Gastrocnemius medialis (tissue), 4 donors: Measurements from ENCODE around the gene PPFIA1. TPM values are rescaled to one million over a fixed set of nuclear protein-coding genes. Genes with fewer than 3 reads are reported as not detected.

Experiments used
- ATAC-seq, 2 donors: fragments of 150-250 bp; one replicate each; pipeline ENCODE4 v1.9.1; 2016
- DNase-seq, 2 donors: peaks; one replicate each; pipeline ENCODE4 v3.0.0-alpha.2; 2019
- H3K27ac ChIP-seq, 4 donors: fragments of 200-600 bp; sonication (generic); 1 replicate in 1 of 4; 2 replicates in 3 of 4; pipeline ENCODE4 v1.5.1; 2016 to 2018; ENCODE audit warnings: mild to moderate bottlenecking in 2 of 4, moderate library complexity in 1 of 4
- H3K27me3 ChIP-seq, 3 donors: fragments of 200-600 bp; sonication (generic) in 2 of 3; 1 replicate in 1 of 3; 2 replicates in 2 of 3; pipeline versions ENCODE4 v1.5.1 to v1.6.0; 2016 to 2019; ENCODE audit warnings: mild to moderate bottlenecking in 1 of 3, moderate library complexity in 1 of 3
- H3K36me3 ChIP-seq, 2 donors: fragments of 200-600 bp; sonication (generic) in 1 of 2; one replicate each; pipeline ENCODE4 v1.5.1; 2017 to 2018
- H3K4me1 ChIP-seq, 2 donors: fragments of 200-600 bp; sonication (generic) in 1 of 2; one replicate each; pipeline ENCODE4 v1.5.1; 2016 to 2017; ENCODE audit warnings: mild to moderate bottlenecking in 2 of 2
- H3K4me3 ChIP-seq, 4 donors: fragments of 200-600 bp; sonication (generic) in 3 of 4; 1 replicate in 1 of 4; 2 replicates in 3 of 4; pipeline ENCODE4 v1.5.1; 2016 to 2019; ENCODE audit warnings: mild to moderate bottlenecking in 2 of 4
- H3K9me3 ChIP-seq, 3 donors: fragments of 200-600 bp; sonication (generic) in 2 of 3; 1 replicate in 1 of 3; 2 replicates in 2 of 3; pipeline ENCODE4 v1.5.1; 2016 to 2019
- CTCF ChIP-seq, 5 experiments: fragments of 450-650 bp in 3 of 5; fragments of 200-600 bp in 2 of 5; sonication (generic) in 2 of 5; IDR thresholded peaks in 4 of 5; conservative IDR thresholded peaks in 1 of 5; 1 replicate in 4 of 5; 2 replicates in 1 of 5; pipeline ENCODE4 v1.5.1; 2016 to 2019; ENCODE audit warnings: antibody characterized with exemption in 5 of 5, mild to moderate bottlenecking in 3 of 5, moderate library complexity in 3 of 5
- POLR2A ChIP-seq, 2 donors: fragments of 450-650 bp; IDR thresholded peaks; one replicate each; pipeline ENCODE4 v1.6.1; 2017; ENCODE audit warnings: antibody characterized with exemption in 2 of 2, mild to moderate bottlenecking in 2 of 2, moderate library complexity in 2 of 2
- in situ Hi-C, 4 donors: fragments of 200-750 bp; cut with MboI; loops; one replicate each; pipeline versions ENCODE4 v1.15.0 to v1.8.0; 2017; ENCODE audit warnings: low sequenced_read_pairs in 4 of 4
- intact Hi-C: fragments of 100-400 bp; cut with DNase I; formaldehyde crosslinking; loops from one replicate; pipeline ENCODE4 v1.15.1; 2023; ENCODE audit warnings: low total_unique reads
- total RNA-seq, 4 donors: library from RNA; depleted of rRNA; stranded (reverse); fragments of >200 nt; gene quantifications; one replicate each; pipeline versions ENCODE4 v1.1.0 to v1.2.3, GENCODE V29; 2016

Gene PPFIA1
- total RNA-seq, 4 donors from 2014 or later: 36.3 to 90.6 (median 46.0) TPM

GRCh38 chr11:70358753-70359152, 88.3 kb downstream of the PPFIA1 start:
- ATAC-seq (no peak), DNase-seq (no peak)
- Histone ChIP-seq H3K9me3 (no peaks in the 10 kb centered on the region), H3K36me3 (peaks cover 0 to 67% of the 10 kb centered on the region in 2 donors), H3K27me3 (no peaks in the 10 kb centered on the region), H3K27ac (no peak overlapping the region), H3K4me3 (no peak overlapping the region), H3K4me1 (no peaks in the 10 kb centered on the region)
- intact Hi-C loops (no loop called here), in situ Hi-C loops (no loop called here)
- TF ChIP-seq CTCF (IDR thresholded peaks at IDR 0.05 in 4 of 5, conservative IDR thresholded peaks at IDR 0.05 in 1 of 5): no peak
- no peak for TF ChIP-seq POLR2A (IDR thresholded peaks at IDR 0.05)

GRCh38 chr11:70359451-70360205, 89.1 kb downstream of the PPFIA1 start:
- H3K36me3 ChIP-seq: peaks cover 0 to 71% of the 10 kb centered on the region in 2 donors
- H3K9me3 ChIP-seq: no peaks in the 10 kb centered on the region
- ATAC-seq (no peak), DNase-seq (no peak)
- no peak for TF ChIP-seq POLR2A (IDR thresholded peaks at IDR 0.05)
- no peak for TF ChIP-seq CTCF (IDR thresholded peaks at IDR 0.05 in 4 of 5, conservative IDR thresholded peaks at IDR 0.05 in 1 of 5)
- H3K4me3 ChIP-seq: no peak overlapping the region
- H3K27me3 ChIP-seq: no peaks in the 10 kb centered on the region
- intact Hi-C loops (no loop called here), in situ Hi-C loops (no loop called here)
- no peak overlapping the region for H3K27ac ChIP-seq
- H3K4me1 ChIP-seq: no peaks in the 10 kb centered on the region

- H3K27ac ChIP-seq: no peak overlapping the region
- in situ Hi-C loops: no loop called here
- intact Hi-C loops: no loop called here
- H3K4me1 ChIP-seq: no peaks in the 10 kb centered on the region
- no peak for ATAC-seq
- H3K27me3 ChIP-seq: no peaks in the 10 kb centered on the region
- no peak overlapping the region for H3K4me3 ChIP-seq
- no peak for DNase-seq
- H3K36me3 ChIP-seq: peaks cover 0 to 71% of the 10 kb centered on the region in 2 donors
- TF ChIP-seq CTCF (IDR thresholded peaks at IDR 0.05 in 4 of 5, conservative IDR thresholded peaks at IDR 0.05 in 1 of 5) (no peak), POLR2A (IDR thresholded peaks at IDR 0.05) (no peak)
- no peaks in the 10 kb centered on the region for H3K9me3 ChIP-seq
These were observed 89.7 kb downstream of the PPFIA1 start for GRCh38 chr11:70360211-70360610.

- no peak for DNase-seq
- Histone ChIP-seq H3K4me3 (no peak overlapping the region), H3K36me3 (peaks cover 0 to 48% of the 10 kb centered on the region in 2 donors), H3K9me3 (no peaks in the 10 kb centered on the region), H3K27me3 (no peaks in the 10 kb centered on the region), H3K4me1 (no peaks in the 10 kb centered on the region), H3K27ac (no peak overlapping the region)
- intact Hi-C loops (no loop called here), in situ Hi-C loops (no loop called here)
- TF ChIP-seq POLR2A (IDR thresholded peaks at IDR 0.05) (no peak), CTCF (IDR thresholded peaks at IDR 0.05 in 4 of 5, conservative IDR thresholded peaks at IDR 0.05 in 1 of 5) (no peak)
- ATAC-seq: no peak
These were observed 93.7 kb downstream of the PPFIA1 start for GRCh38 chr11:70364178-70364577.
